HepG2 (cell line): ENCODE measurements around the gene IGIP. TPM values are rescaled to one million over a fixed set of nuclear protein-coding genes. Genes with fewer than 3 reads are reported as not detected.

Experiments
- CCAR2 ChIP-seq: fragments of 200-400 bp; formaldehyde crosslinking; optimal IDR thresholded peaks from 2 replicates; pipeline ENCODE3; 2018; ENCODE audit warnings: low read depth, mild to moderate bottlenecking, low read length, moderate library complexity
- EHMT2 ChIP-seq: fragments of 200-600 bp; sonication (generic); IDR thresholded peaks from 2 replicates; pipeline ENCODE4 v1.7.0; 2017; ENCODE audit warnings: antibody characterized with exemption, low read depth, low read length, borderline replicate concordance
- FOXA1 ChIP-seq, 2 experiments: fragments of 450-650 bp in 1 of 2; sonication (generic) in 1 of 2; formaldehyde crosslinking in 1 of 2; IDR thresholded peaks; 2 replicates each; pipeline versions ENCODE4 v1.4.0 to v1.6.1; 2016 to 2020; ENCODE audit warnings: missing genetic modification reagents in 1 of 2
- FOXK1 ChIP-seq: sonication (generic); formaldehyde crosslinking; IDR thresholded peaks from 2 replicates; pipeline ENCODE4 v1.4.0; 2020; ENCODE audit warnings: low read depth, missing genetic modification reagents, borderline replicate concordance
- MEIS1 ChIP-seq: sonication (generic); formaldehyde crosslinking; IDR thresholded peaks from 2 replicates; pipeline ENCODE4 v1.9.0; 2021; ENCODE audit warnings: mild to moderate bottlenecking, missing genetic modification reagents, moderate library complexity, borderline replicate concordance
- TCF7L2 ChIP-seq: IDR thresholded peaks from 2 replicates; pipeline ENCODE4 v1.6.1; 2011; ENCODE audit warnings: mild to moderate bottlenecking, low read depth, low read length, moderate library complexity
- XBP1 ChIP-seq: sonication (generic); formaldehyde crosslinking; IDR thresholded peaks from 2 replicates; pipeline ENCODE4 v1.5.0; 2020; ENCODE audit warnings: missing genetic modification reagents
- ZBTB21 ChIP-seq: sonication (generic); formaldehyde crosslinking; IDR thresholded peaks from 2 replicates; pipeline ENCODE4 v1.4.0; 2020; ENCODE audit warnings: missing genetic modification reagents
- ZEB1 ChIP-seq: IDR thresholded peaks from 2 replicates; pipeline ENCODE4 v1.6.1; 2012; ENCODE audit warnings: mild to moderate bottlenecking, low read depth, inconsistent platforms; ENCODE audit not compliant: insufficient replicate concordance
- ZMYM3 ChIP-seq: sonication (generic); formaldehyde crosslinking; IDR thresholded peaks from 2 replicates; pipeline ENCODE4 v1.5.1; 2020; ENCODE audit warnings: mild to moderate bottlenecking, missing genetic modification reagents
- ZNF143 ChIP-seq: sonication (generic); formaldehyde crosslinking; IDR thresholded peaks from 2 replicates; pipeline ENCODE4 v1.4.0; 2020; ENCODE audit warnings: missing genetic modification reagents
- ZNF230 ChIP-seq: sonication (generic); formaldehyde crosslinking; IDR thresholded peaks from 2 replicates; pipeline ENCODE4 v1.4.0; 2020; ENCODE audit warnings: mild to moderate bottlenecking, missing genetic modification reagents
- ZNF232 ChIP-seq: sonication (generic); formaldehyde crosslinking; IDR thresholded peaks from 2 replicates; pipeline ENCODE4 v1.4.0; 2020; ENCODE audit warnings: missing genetic modification reagents, borderline replicate concordance
- ZNF317 ChIP-seq: sonication (generic); formaldehyde crosslinking; IDR thresholded peaks from 2 replicates; pipeline ENCODE4 v1.5.0; 2020; ENCODE audit warnings: mild to moderate bottlenecking, missing genetic modification reagents
- ZNF331 ChIP-seq: sonication (generic); formaldehyde crosslinking; IDR thresholded peaks from 2 replicates; pipeline ENCODE4 v1.4.0; 2020; ENCODE audit warnings: missing genetic modification reagents
- ZNF383 ChIP-seq: sonication (generic); formaldehyde crosslinking; IDR thresholded peaks from 2 replicates; pipeline ENCODE4 v1.4.0; 2020; ENCODE audit warnings: missing genetic modification reagents, mild to moderate bottlenecking, borderline replicate concordance
- ZNF431 ChIP-seq: sonication (generic); formaldehyde crosslinking; IDR thresholded peaks from 2 replicates; pipeline ENCODE4 v1.9.0; 2022; ENCODE audit warnings: missing genetic modification reagents, low read depth, mild to moderate bottlenecking, borderline replicate concordance
- ZNF501 ChIP-seq: sonication (generic); formaldehyde crosslinking; IDR thresholded peaks from 2 replicates; pipeline ENCODE4 v1.5.1; 2020; ENCODE audit warnings: mild to moderate bottlenecking, moderate library complexity, missing genetic modification reagents
- ZNF556 ChIP-seq: sonication (generic); formaldehyde crosslinking; IDR thresholded peaks from 2 replicates; pipeline ENCODE4 v1.4.0; 2020; ENCODE audit warnings: mild to moderate bottlenecking, missing genetic modification reagents, borderline replicate concordance
- ZNF776 ChIP-seq: sonication (generic); formaldehyde crosslinking; IDR thresholded peaks from 2 replicates; pipeline ENCODE4 v1.4.0; 2020; ENCODE audit warnings: mild to moderate bottlenecking, missing genetic modification reagents
- ZSCAN25 ChIP-seq: sonication (generic); formaldehyde crosslinking; IDR thresholded peaks from 2 replicates; pipeline ENCODE4 v1.8.0; 2022; ENCODE audit warnings: mild to moderate bottlenecking, missing genetic modification reagents
- polyA plus RNA-seq, 8 experiments: library from polyadenylated mRNA; depleted of rRNA in 3 of 8; stranded (reverse) in 7 of 8; unstranded in 1 of 8; fragments of >200 nt; fragmentation: Illumina TruSeq in 4 of 8; extraction: Trizol in 4 of 8; gene quantifications; 2 replicates each; pipeline versions ENCODE4 v1.2.1 to v1.2.3, GENCODE V29; 2011 to 2016; ENCODE audit warnings: low read depth in 4 of 8, missing spikeins in 1 of 8, mixed read lengths in 1 of 8; ENCODE audit not compliant: insufficient read depth in 1 of 8
- total RNA-seq, 5 experiments: library from RNA; depleted of rRNA; stranded (reverse); fragments of >200 nt; fragmentation: Illumina TruSeq; extraction: Trizol; gene quantifications; 2 replicates each; pipeline ENCODE4 v1.2.3, GENCODE V29; 2016; ENCODE audit warnings: low read depth in 1 of 5
- TF ChIP-seq, protein P1 (sequence below): sonication (generic); formaldehyde crosslinking; IDR thresholded peaks from 2 replicates; pipeline ENCODE4 v1.4.0; 2020; ENCODE audit warnings: mild to moderate bottlenecking, missing genetic modification reagents, borderline replicate concordance
- TF ChIP-seq, protein P2 (sequence below): IDR thresholded peaks from 2 replicates; pipeline ENCODE4 v1.6.1; 2012; ENCODE audit warnings: low read depth, low read length, improper control_type of control experiment

The IGIP gene
- total and polyA plus RNA-seq, 2 of the 13 experiments (the other 11 are each of a cell fraction or from before 2014, with no cell fraction given), result 1.7 to 2.1 TPM

DNA sequence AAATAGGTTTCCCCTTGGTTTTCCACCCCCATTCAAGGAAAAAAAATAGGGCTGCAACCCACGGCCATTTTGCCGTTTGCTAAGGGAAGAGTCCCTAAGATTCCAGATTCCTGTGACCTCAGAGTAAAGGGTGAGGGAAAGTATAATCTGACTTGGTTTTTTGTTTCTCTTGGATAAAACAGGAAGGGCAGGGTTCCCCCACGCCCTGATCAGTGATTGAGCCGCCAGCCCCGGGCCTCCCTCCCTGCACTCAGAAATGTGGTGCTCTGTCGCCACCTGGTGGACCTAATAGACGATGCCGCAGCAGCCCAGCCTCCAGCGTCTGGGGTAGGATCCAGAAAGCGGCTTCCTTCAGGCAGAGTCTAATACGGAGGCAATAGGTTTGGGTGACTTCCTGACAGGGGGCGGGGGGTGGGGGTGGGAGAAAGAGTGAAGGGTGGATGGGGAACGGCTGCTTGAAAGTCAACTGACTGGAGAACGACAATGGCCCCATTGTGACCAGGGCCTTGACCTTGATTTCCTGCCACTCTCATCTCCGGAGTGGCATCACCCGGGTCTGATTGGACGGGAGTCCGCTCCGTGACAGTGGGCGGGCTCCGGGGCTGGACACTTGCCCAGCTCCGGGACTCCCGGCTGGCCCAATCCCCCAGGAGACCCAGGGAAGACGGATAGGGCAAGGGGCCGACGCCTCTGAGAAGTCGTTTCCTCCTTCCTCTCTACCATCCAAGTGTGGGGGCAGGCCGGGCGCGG, 31.5 kb downstream of the IGIP start (continued):
- TF ChIP-seq ZNF431 (CRISPR knock-in tag) (no peak), ZMYM3 (CRISPR knock-in tag) (peak; percentile 20; the same call in 1 of the 2 replicates), FOXA1 (IDR thresholded peaks at IDR 0.05) (no peak), FOXA1 (CRISPR knock-in tag; IDR thresholded peaks at IDR 0.05) (no peak), ZNF501 (CRISPR knock-in tag) (0 out of 2 replicates have a peak, but pooled peaks have one; percentile 39), FOXK1 (CRISPR knock-in tag) (no peak), EHMT2 (no peak), ZNF317 (CRISPR knock-in tag) (no peak), ZEB1 (no peak), ZNF776 (CRISPR knock-in tag) (no peak), ZNF383 (CRISPR knock-in tag) (no peak), ZNF230 (CRISPR knock-in tag) (no peak), ZNF143 (CRISPR knock-in tag) (no peak), ZSCAN25 (CRISPR knock-in tag) (no peak), CCAR2 (no peak), ZNF556 (peak; percentile 35; the same call in 1 of the 2 replicates), XBP1 (CRISPR knock-in tag) (no peak), ZBTB21 (CRISPR knock-in tag) (no peak), ZNF331 (CRISPR knock-in tag) (no peak), TCF7L2 (no peak), ZNF232 (CRISPR knock-in tag) (no peak), MEIS1 (0 out of 2 replicates have a peak, but pooled peaks have one; percentile 82)
- TF ChIP-seq, protein P1, sequence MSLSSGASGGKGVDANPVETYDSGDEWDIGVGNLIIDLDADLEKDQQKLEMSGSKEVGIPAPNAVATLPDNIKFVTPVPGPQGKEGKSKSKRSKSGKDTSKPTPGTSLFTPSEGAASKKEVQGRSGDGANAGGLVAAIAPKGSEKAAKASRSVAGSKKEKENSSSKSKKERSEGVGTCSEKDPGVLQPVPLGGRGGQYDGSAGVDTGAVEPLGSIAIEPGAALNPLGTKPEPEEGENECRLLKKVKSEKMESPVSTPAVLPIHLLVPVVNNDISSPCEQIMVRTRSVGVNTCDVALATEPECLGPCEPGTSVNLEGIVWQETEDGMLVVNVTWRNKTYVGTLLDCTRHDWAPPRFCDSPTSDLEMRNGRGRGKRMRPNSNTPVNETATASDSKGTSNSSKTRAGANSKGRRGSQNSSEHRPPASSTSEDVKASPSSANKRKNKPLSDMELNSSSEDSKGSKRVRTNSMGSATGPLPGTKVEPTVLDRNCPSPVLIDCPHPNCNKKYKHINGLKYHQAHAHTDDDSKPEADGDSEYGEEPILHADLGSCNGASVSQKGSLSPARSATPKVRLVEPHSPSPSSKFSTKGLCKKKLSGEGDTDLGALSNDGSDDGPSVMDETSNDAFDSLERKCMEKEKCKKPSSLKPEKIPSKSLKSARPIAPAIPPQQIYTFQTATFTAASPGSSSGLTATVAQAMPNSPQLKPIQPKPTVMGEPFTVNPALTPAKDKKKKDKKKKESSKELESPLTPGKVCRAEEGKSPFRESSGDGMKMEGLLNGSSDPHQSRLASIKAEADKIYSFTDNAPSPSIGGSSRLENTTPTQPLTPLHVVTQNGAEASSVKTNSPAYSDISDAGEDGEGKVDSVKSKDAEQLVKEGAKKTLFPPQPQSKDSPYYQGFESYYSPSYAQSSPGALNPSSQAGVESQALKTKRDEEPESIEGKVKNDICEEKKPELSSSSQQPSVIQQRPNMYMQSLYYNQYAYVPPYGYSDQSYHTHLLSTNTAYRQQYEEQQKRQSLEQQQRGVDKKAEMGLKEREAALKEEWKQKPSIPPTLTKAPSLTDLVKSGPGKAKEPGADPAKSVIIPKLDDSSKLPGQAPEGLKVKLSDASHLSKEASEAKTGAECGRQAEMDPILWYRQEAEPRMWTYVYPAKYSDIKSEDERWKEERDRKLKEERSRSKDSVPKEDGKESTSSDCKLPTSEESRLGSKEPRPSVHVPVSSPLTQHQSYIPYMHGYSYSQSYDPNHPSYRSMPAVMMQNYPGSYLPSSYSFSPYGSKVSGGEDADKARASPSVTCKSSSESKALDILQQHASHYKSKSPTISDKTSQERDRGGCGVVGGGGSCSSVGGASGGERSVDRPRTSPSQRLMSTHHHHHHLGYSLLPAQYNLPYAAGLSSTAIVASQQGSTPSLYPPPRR (CRISPR knock-in tag), result no peak
- TF ChIP-seq, protein P2, sequence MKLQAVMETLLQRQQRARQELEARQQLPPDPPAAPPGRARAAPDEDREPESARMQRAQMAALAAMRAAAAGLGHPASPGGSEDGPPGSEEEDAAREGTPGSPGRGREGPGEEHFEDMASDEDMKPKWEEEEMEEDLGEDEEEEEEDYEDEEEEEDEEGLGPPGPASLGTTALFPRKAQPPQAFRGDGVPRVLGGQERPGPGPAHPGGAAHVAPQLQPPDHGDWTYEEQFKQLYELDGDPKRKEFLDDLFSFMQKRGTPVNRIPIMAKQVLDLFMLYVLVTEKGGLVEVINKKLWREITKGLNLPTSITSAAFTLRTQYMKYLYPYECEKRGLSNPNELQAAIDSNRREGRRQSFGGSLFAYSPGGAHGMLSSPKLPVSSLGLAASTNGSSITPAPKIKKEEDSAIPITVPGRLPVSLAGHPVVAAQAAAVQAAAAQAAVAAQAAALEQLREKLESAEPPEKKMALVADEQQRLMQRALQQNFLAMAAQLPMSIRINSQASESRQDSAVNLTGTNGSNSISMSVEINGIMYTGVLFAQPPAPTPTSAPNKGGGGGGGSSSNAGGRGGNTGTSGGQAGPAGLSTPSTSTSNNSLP, result no peak
